RPMI7951 (cell line): ENCODE data around the gene CTSS. TPM values are rescaled to one million over a fixed set of nuclear protein-coding genes. Genes with fewer than 3 reads are reported as not detected.
A peak's percentile ranks its signal among the peaks of the same experiment; 100 is the strongest.

ENCODE experiments used
- DNase-seq: peaks from one replicate; pipeline ENCODE4 v3.0.0-alpha.2; 2012; ENCODE audit warnings: low read depth
- total RNA-seq: library from RNA; depleted of rRNA; stranded (reverse); fragments of >200 nt; shearing (Covaris generic); gene quantifications from 2 replicates; pipeline ENCODE4 v1.2.3, GENCODE V29; 2014; rRNA removed

Gene CTSS
- total RNA-seq, 1 experiment from 2014 or later, result 39.2 TPM

DNA sequence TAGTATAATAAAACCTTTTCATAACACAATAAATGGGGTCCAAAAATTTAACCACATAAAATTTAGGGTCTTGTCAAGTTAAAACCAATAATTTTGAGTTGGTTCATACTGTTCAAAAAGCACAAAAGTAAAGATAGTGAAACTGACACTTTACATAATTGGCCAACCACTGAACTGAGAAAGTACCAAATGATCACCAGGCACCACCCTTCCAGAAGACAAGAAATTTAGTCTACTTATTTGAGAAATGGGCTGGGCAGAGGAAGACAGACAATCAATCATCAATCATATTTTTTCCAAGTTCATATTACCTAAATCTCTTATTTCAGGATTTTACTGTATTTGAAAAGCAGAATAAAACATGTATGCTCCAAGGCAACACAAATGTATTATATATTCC lies 62.2 kb downstream of the CTSS start:
- no peak for DNase-seq

DNA sequence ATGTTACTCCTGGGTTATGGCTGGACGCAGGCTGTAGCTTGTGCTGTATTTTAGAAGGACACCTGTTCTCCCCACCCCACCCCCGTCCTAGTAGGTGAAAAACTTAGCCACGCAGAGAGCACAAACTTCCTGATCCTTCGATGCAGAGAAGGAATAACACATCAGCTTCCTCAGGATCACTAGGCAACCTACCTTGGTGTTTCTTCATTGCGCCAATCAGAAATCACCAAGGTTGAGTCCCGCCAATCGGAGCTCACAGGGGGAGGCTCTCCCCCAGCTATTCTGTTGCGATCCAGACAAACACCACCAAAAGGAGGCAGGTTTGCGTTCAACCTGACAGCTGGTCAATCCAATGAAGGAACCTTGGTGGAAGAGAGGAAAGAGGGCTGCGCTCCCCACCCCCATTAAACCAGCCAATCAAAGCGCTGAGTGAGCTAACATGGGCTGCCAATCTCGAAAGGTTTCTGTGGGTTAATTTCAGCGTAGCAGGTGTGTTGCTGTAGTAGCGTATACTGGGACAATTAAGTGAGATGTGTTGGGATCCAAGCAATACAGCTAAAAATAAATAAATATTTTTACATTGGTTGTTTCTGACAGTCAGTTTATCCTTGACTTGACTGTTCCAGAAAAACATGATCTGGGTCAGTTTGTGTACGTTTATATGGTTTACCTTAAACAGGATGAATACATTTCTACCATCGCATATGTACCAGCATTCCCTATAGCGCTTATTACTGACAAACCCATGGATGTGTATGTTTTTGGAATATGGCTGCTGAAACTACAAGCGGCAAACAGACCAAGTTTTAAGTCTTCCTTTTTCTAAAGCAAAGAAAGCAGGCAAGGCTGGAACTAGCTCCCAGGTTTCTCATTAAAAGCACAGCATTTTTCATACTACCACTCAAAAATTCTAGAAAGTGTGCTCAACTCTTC lies 68.3 kb downstream of the CTSS start, which contains the start of gene GOLPH3L:
Gene GOLPH3L (minus strand): TSS at position 160 of the 933 bp plus-strand sequence. CDS start 2,316 bp downstream, outside the sequence.
- peak; percentile 98 for DNase-seq

GRCh38 chr1:150696590-150696989 lies 69.0 kb downstream of the CTSS start:
- no peak for DNase-seq

DNA sequence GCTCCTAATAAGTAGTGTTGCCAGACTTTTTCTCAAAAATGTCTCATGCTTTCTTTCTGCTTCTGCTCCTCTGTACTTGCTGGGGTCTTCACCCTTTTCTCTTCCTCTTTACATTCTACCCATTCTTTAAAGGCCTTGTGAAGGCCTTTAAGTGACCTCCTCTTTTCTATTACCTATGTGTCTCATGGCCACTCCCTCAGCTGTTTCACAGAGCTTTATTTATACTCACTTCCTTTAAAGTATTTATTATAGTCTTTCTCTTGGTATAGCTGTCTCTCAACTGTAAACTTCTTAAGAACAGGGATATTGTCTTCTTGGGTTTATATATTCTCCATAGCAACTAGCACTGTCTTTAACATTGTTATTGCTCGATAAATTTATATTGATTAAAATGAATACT lies 69.4 kb downstream of the CTSS start:
- DNase-seq, result no peak

GRCh38 chr1:150695561-150695960 lies 70.0 kb downstream of the CTSS start:
- no peak for DNase-seq

DNA sequence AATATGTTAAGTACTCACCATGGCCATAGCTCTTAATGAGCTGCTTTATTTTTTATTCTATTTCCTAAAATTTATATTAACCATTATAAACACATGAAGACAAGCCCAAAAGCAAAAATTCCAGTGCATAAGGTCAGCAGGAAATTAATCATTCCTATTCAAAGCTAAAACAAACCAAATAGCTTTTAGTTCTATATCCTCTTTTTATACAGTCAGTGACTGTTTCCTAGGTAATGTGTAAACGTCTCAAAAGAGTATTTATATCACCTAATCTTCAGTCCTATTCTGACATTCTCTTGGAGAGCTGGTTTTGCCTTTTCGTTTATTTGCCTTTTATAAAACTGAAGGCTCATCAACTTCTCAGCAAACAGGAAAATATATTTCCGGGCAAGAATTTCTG lies 72.9 kb downstream of the CTSS start:
- no peak for DNase-seq

DNA sequence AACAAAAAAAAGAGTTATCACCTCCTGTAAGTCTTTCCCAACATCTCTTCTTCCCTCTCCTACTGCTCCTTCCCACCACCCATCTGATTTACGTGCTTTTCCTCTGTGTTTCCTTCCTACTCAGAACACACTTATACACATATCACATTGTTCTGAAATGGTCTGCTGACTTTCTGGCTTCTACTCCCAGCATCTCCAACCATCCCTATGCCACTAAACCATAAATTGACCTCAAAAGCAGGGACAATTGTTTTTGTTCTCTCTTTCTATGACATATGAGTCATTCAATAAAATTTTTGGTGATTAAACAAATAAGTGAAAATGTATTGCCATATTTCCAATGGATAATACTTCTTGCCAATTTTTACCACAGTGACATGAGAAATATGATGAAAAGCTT lies 76.8 kb downstream of the CTSS start:
- no peak for DNase-seq

GRCh38 chr1:150686275-150686674 lies 79.3 kb downstream of the CTSS start:
- DNase-seq, result no peak

DNA sequence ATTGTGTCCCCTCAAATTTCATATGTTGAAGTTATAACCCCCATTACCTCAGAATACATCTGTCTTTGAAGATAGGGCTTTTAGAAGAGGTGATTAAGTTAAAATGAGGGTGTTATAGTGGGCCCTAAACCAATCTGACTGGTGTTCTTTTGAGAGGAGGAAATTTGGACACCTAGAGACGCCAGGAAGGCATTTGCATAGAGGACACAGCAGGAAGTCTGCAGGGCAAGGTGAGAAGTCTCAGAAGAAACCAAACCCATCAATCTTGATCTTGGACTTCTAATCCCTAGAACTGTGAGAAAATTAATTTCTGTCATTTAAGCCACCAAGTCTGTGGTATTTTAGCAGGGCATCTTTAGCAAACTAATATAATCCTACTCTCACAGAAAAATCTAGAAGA lies 81.7 kb downstream of the CTSS start:
- no peak for DNase-seq

Other genes starting within 250 kb of the CTSS start
- gene ADAMTSL4, start 216.4 kb downstream of the CTSS start, total RNA-seq, result 0.60 and 1.1 TPM in 2 replicates
- 119 and 124 TPM in 2 replicates for gene MCL1, start 186.2 kb downstream of the CTSS start, total RNA-seq
- 75.2 and 85.5 TPM in 2 replicates for gene ENSA, start 136.2 kb downstream of the CTSS start, total RNA-seq
- 9.3 and 9.4 TPM in 2 replicates for gene GOLPH3L, start 68.6 kb downstream of the CTSS start, total RNA-seq
- not detected in 2 replicates for gene HORMAD1, start 44.9 kb downstream of the CTSS start, total RNA-seq
- 70.5 and 75.1 TPM in 2 replicates for gene CTSK, start 42.5 kb upstream of the CTSS start, total RNA-seq
- 12.8 and 16.8 TPM in 2 replicates for gene ARNT, start 110.8 kb upstream of the CTSS start, total RNA-seq
- not detected in 2 replicates for gene CTXND2, start 121.4 kb upstream of the CTSS start, total RNA-seq
- 21.0 and 26.9 TPM in 2 replicates for gene SETDB1, start 160.6 kb upstream of the CTSS start, total RNA-seq
- gene CERS2, start 209.1 kb upstream of the CTSS start, total RNA-seq, result 91.0 and 122 TPM in 2 replicates
- gene ANXA9, start 216.5 kb upstream of the CTSS start, total RNA-seq, result 0.20 TPM in 1 of 2 replicates, not detected in the other
- 7.7 and 10.3 TPM in 2 replicates for gene MINDY1, start 241.1 kb upstream of the CTSS start, total RNA-seq
- 10.5 and 10.8 TPM in 2 replicates for gene PRUNE1, start 242.7 kb upstream of the CTSS start, total RNA-seq